Body of pancreas (tissue), 4 donors: ENCODE measurements around the gene DIDO1. TPM values are rescaled to one million over a fixed set of nuclear protein-coding genes. Genes with fewer than 3 reads are reported as not detected.

Experiments used
- ATAC-seq: fragments of 150-250 bp; one replicate; pipeline ENCODE4 v1.9.1; 2016
- DNase-seq, 4 donors: peaks; one replicate each; pipeline ENCODE4 v3.0.0-alpha.2; 2019
- H3K27ac ChIP-seq, 4 donors: fragments of 200-600 bp; sonication (generic); 1 replicate in 3 of 4; 2 replicates in 1 of 4; pipeline versions ENCODE4 v1.5.1 to v1.6.1; 2016 to 2019; ENCODE audit warnings: mild to moderate bottlenecking in 1 of 4, mixed read lengths in 1 of 4, moderate library complexity in 1 of 4
- H3K27me3 ChIP-seq, 2 donors: fragments of 200-600 bp; sonication (generic); one replicate each; pipeline ENCODE4 v1.6.0; 2016; ENCODE audit warnings: mild to moderate bottlenecking in 1 of 2
- H3K36me3 ChIP-seq, 2 donors: fragments of 200-600 bp; sonication (generic); replicated peaks in 1 of 2; 2 replicates each; pipeline ENCODE4 v1.5.1; 2016; ENCODE audit warnings: low read depth in 2 of 2; ENCODE audit not compliant: insufficient read depth in 1 of 2
- H3K4me1 ChIP-seq: fragments of 200-600 bp; sonication (generic); one replicate; pipeline ENCODE4 v1.6.0; 2016
- H3K4me3 ChIP-seq, 2 donors: fragments of 200-600 bp; sonication (generic); 1 replicate in 1 of 2; 2 replicates in 1 of 2; pipeline ENCODE4 v1.5.1; 2016 to 2019
- H3K9me3 ChIP-seq, 3 donors: fragments of 200-600 bp; sonication (generic); 1 replicate in 2 of 3; 2 replicates in 1 of 3; pipeline ENCODE4 v1.5.1; 2016
- POLR2A ChIP-seq, 3 donors: fragments of 450-650 bp; IDR thresholded peaks; one replicate each; pipeline ENCODE4 v1.6.1; 2016; ENCODE audit warnings: antibody characterized with exemption in 3 of 3, mild to moderate bottlenecking in 2 of 3
- WGBS, 2 donors: methylation state at CpG; one replicate each; pipeline ENCODE4 v1.1.5; 2017; 5-methylcytosine and 5-hydroxymethylcytosine counted together
- intact Hi-C: fragments of 100-400 bp; cut with DNase I; formaldehyde crosslinking; loops from one replicate; pipeline ENCODE4 v1.15.1; 2023
- total RNA-seq, 2 donors: library from RNA; depleted of rRNA; stranded (reverse); fragments of >200 nt; gene quantifications; one replicate each; pipeline ENCODE4 v1.1.0, GENCODE V29; 2016
- TF ChIP-seq, protein P1 (sequence below), 7 experiments: fragments of 450-650 bp in 4 of 7; fragments of 200-600 bp in 3 of 7; sonication (generic) in 3 of 7; IDR thresholded peaks; one replicate each; pipeline ENCODE4 v1.5.1; 2016 to 2019; ENCODE audit warnings: antibody characterized with exemption in 7 of 7

The DIDO1 gene
- total RNA-seq, 2 donors from 2014 or later: 38.4 to 51.7 TPM

- Histone ChIP-seq H3K9me3 (no peaks in the 10 kb centered on the region), H3K36me3 (no peaks in the 10 kb centered on the region)
Measured at GRCh38 chr20:62959101-62959971, 33.0 kb upstream of the DIDO1 start.

GRCh38 chr20:62958388-62959100, 32.2 kb upstream of the DIDO1 start:
- H3K4me1 ChIP-seq: peaks cover 11% of the 10 kb centered on the region
- no peaks in the 10 kb centered on the region for H3K9me3 ChIP-seq
- no peak overlapping the region for H3K4me3 ChIP-seq
- ATAC-seq (no peak), DNase-seq (no peak)
- no peaks in the 10 kb centered on the region for H3K36me3 ChIP-seq
- TF ChIP-seq POLR2A (IDR thresholded peaks at IDR 0.05): no peak
- TF ChIP-seq, protein P1, sequence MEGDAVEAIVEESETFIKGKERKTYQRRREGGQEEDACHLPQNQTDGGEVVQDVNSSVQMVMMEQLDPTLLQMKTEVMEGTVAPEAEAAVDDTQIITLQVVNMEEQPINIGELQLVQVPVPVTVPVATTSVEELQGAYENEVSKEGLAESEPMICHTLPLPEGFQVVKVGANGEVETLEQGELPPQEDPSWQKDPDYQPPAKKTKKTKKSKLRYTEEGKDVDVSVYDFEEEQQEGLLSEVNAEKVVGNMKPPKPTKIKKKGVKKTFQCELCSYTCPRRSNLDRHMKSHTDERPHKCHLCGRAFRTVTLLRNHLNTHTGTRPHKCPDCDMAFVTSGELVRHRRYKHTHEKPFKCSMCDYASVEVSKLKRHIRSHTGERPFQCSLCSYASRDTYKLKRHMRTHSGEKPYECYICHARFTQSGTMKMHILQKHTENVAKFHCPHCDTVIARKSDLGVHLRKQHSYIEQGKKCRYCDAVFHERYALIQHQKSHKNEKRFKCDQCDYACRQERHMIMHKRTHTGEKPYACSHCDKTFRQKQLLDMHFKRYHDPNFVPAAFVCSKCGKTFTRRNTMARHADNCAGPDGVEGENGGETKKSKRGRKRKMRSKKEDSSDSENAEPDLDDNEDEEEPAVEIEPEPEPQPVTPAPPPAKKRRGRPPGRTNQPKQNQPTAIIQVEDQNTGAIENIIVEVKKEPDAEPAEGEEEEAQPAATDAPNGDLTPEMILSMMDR (IDR thresholded peaks at IDR 0.05): no peak
- no peaks in the 10 kb centered on the region for H3K27me3 ChIP-seq
- intact Hi-C loops: no loop called here
- no peak overlapping the region for H3K27ac ChIP-seq
- 75 to 82% methylated on average over 6 of the region's 10 CpGs for WGBS, 2 donors

More at GRCh38 chr20:62959101-62959971, 33.0 kb upstream of the DIDO1 start:
- intact Hi-C loops: no loop called here
- peaks cover 11% of the 10 kb centered on the region for H3K4me1 ChIP-seq
- H3K27ac ChIP-seq: no peak overlapping the region
- no peak for DNase-seq
- ATAC-seq: no peak
- TF ChIP-seq, protein P1 (IDR thresholded peaks at IDR 0.05): no peak
- no peak for TF ChIP-seq POLR2A (IDR thresholded peaks at IDR 0.05)
- H3K4me3 ChIP-seq: no peak overlapping the region
- WGBS, 2 donors: 61 to 86% methylated on average over 10 to 42 of the region's 43 CpGs
- no peaks in the 10 kb centered on the region for H3K27me3 ChIP-seq

- peaks cover 13% of the 10 kb centered on the region for H3K4me1 ChIP-seq
- no peak for TF ChIP-seq POLR2A (IDR thresholded peaks at IDR 0.05)
- TF ChIP-seq, protein P1 (IDR thresholded peaks at IDR 0.05): no peak
- H3K9me3 ChIP-seq: no peaks in the 10 kb centered on the region
- no peak for ATAC-seq
- H3K27ac ChIP-seq: no peak overlapping the region
- H3K36me3 ChIP-seq: no peaks in the 10 kb centered on the region
- WGBS, 2 donors: 90 to 91% methylated on average over 26 to 36 of the region's 36 CpGs
- H3K27me3 ChIP-seq: no peaks in the 10 kb centered on the region
- DNase-seq: no peak
- no peak overlapping the region for H3K4me3 ChIP-seq
- intact Hi-C loops: no loop called here
Measured at GRCh38 chr20:62957136-62958117, 31.1 kb upstream of the DIDO1 start.

- H3K27me3 ChIP-seq: no peaks in the 10 kb centered on the region
- ATAC-seq (no peak), DNase-seq (no peak)
- peaks cover 18% of the 10 kb centered on the region for H3K4me1 ChIP-seq
- no peak for TF ChIP-seq POLR2A (IDR thresholded peaks at IDR 0.05)
- TF ChIP-seq, protein P1 (IDR thresholded peaks at IDR 0.05): no peak
- no peak overlapping the region for H3K4me3 ChIP-seq
- intact Hi-C loops: no loop called here
- H3K36me3 ChIP-seq: no peaks in the 10 kb centered on the region
- no peak overlapping the region for H3K27ac ChIP-seq
- WGBS, 2 donors: 86 to 87% methylated on average over 12 to 25 of the region's 25 CpGs
- no peaks in the 10 kb centered on the region for H3K9me3 ChIP-seq
Measured at GRCh38 chr20:62956387-62957135, 30.3 kb upstream of the DIDO1 start.
